ENCODE measurements around the gene SRSF8.
"Not testable (repeated sequence)": the region's sequence is repeated elsewhere in the genome, so short reads cannot be mapped to it uniquely, and the experiment has no call there.

The SRSF8 gene

GRCh38 chr11:95066716-95067038, at the start of gene SRSF8:
SRSF8 (plus strand) TSS chr11:95066919; CDS start chr11:95067227, 308 bp downstream.
- no peak for DNase-seq

DNA sequence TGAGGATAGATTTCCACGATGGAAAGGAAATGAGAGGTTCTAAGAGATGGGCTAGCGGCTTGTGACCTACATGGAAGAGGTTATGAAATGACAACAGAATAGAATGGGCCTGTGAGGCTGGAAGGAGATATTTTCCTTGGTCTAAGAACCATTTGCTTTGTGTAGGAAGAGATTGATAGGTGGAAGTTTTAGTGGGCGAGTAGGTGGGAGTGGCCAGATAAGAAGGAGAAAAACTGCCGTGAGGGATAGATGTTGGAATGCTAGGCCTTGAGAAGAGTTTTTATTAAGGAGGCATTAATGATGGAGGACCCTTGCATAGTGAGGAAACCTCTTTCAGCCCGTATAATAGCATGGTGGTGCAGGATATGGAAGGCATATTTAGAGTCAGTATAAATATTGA, 45.3 kb upstream of the SRSF8 start:
- DNase-seq, result not testable (repeated sequence)

DNA sequence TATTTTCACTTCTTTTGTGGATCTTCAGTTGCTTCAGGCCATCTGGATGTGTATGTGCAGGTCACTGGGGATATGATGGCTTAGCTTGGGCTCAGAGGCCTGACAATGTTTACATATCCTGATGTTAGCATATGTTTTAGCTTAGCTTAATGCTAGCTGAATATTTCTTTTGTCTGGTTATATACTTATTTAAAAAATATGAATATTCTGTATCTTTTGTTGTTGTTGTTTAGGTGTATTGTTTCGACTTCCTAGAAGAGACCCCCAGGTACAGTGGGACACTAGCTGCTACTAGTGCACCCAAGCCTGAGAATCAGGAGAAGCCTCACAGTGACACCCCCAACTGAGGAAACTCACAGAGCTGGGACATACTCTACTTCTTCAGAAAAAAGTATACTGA, 41.8 kb upstream of the SRSF8 start, which contains the start of gene KDM4E:
TSS of gene KDM4E (plus strand) at position 301 of the 400 bp plus-strand sequence. CDS start 300 bp downstream, outside the sequence.
- DNase-seq, result no peak

DNA sequence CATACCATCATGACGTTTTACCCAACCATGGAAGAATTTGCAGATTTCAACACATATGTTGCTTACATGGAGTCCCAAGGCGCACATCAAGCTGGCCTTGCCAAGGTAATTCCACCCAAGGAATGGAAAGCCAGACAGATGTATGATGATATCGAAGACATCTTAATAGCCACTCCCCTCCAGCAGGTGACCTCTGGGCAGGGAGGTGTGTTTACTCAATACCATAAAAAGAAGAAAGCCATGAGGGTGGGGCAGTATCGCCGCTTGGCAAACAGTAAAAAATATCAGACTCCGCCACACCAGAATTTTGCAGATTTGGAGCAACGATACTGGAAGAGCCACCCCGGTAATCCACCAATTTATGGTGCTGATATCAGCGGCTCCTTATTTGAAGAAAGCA, 41.1 kb upstream of the SRSF8 start:
- not testable (repeated sequence) for DNase-seq

DNA sequence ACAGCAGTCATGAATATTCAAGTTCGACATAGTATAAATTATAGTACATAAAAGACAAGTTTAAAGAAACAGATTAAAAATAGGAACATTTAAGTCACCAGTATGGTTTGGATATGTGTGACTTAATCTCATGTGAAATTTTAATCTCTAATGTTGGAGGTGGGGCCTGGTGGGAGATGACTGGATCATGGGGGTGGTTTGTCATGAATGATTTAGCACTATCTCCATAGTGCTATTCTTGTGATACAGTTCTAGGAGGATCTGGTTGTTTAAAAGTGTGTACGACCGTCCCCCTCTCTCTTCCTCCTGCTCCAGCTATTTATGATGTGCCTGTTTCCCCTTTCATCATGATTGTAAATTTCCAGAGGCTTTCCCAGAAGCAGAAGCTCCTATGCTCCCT, 38.4 kb upstream of the SRSF8 start:
- DNase-seq, result no peak

GRCh38 chr11:95033051-95033450, 33.7 kb upstream of the SRSF8 start:
- no peak for DNase-seq

GRCh38 chr11:95035316-95035715, 31.4 kb upstream of the SRSF8 start:
- no peak for DNase-seq

GRCh38 chr11:95037356-95038035, 29.2 kb upstream of the SRSF8 start:
- DNase-seq, result peak; percentile 15

GRCh38 chr11:95042239-95042638, 24.5 kb upstream of the SRSF8 start:
- DNase-seq, result no peak

- no peak for DNase-seq
Observed at GRCh38 chr11:95042906-95043305, 23.8 kb upstream of the SRSF8 start.

DNA sequence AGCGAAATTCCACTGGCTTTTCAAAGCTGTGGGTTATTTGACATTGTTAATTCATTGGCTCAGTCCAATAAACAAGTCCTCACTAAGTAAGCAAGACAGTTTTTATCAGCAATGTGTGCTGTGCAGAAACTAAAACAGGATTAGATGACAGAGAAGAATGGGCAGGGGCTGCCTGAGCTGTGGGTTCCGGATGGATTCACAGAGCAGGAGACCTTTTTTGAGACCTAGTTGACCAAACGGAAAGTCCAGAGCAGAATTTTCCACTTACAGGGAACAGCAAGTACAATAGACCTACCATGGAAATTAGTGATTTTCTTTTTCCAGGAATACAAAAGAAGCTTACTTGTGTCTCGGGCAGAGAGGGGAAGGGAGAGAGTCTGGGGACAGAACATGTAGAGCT, 22.7 kb upstream of the SRSF8 start:
- DNase-seq, result no peak

DNA sequence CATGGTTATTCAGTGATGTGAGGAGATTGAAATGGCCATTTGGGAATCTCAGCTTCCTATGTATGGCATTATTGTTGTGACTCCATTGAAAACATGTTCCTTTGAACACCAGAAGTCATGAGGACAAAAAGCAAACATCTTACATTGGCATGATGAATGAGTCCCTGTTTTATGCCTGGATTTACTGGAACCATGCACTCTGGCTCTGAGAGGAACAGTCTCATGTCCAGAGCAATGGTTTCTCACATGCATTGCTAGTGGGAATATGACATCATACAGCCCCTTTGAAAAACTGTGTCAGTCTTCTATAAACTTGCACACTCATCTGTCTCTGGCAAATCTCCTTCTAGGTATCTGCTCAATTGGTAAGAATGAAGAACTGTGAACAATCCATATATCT, 20.9 kb upstream of the SRSF8 start:
- no peak for DNase-seq

DNA sequence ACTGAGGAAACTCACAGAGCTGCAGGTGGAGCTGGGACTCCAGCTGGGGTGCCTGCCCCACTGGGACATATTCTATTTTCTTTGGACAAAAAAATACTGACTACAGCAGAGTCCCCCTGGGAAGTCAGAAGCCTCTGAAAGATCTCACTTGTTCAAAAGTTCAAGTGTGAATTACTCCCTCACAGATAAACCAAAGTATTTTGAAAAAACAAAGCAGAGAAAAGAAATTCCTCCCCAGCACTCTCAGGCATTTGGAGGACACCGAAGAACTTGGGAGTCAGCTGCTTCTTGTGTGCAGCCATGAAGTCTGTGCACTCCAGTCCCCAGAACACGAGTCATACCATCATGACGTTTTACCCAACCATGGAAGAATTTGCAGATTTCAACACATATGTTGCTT, 17.6 kb upstream of the SRSF8 start, which contains the start of gene KDM4F:
TSS of gene KDM4F (plus strand) at position 301 of the 400 bp plus-strand sequence.
- not testable (repeated sequence) for DNase-seq

DNA sequence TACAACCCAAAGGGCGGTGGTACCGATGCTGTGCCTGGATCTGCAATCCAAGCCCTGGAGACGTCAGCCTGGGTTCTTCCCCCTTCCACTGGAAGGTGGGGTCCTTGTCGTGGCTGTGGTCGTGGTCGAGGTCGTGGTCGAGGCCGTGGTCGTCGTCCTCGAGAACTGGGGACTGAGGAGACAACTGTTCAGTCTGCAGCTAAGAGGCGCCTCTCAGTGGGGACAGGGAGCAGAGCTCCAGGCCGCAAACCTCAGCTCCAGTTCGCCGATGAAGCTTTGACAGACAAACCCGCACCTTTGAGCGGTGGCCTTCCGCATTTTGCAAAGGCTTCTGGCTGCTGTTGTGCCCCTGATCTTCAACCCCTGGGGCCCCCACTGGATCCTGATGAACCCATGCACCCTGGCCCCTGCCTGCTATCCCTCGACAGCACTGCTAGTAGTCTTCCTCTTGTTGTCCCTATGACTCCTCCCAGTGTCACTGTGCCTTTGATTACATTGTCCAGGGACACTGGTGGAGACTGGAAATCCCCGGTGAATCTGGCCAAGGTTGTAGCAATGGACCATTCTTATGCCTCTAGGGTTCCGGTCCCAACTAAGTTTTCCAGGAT, 16.0 kb upstream of the SRSF8 start:
- no peak for DNase-seq

GRCh38 chr11:95054356-95054755, 12.4 kb upstream of the SRSF8 start:
- no peak for DNase-seq

DNA sequence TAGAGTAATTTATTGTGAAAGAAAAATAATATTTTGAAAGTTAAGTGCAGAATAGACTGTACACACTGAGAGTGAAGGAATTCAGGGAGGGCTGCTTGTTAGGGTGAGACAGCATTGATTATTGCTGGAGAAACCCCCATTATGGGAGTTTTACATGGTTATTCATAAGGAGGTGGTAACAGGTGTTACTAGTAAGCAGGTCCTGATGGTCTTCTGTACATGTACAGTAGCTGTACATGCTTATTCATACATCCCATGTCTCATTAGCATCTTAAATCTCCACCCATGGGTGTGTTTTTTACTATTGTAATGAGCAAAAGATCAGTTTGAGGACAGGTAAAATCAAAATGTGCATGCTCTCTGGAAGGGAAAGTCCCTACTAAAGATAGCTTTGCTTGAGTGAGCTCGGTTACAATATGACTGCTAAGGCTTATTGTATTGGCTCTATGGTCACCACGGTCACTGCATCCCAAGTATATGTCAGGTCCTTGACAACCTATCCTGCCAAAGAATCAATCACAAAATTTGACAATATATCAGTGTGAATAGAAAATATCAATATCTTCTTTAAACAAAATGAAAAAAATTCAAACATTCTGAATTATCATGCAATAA, 11.3 kb upstream of the SRSF8 start:
- no peak for DNase-seq

DNA sequence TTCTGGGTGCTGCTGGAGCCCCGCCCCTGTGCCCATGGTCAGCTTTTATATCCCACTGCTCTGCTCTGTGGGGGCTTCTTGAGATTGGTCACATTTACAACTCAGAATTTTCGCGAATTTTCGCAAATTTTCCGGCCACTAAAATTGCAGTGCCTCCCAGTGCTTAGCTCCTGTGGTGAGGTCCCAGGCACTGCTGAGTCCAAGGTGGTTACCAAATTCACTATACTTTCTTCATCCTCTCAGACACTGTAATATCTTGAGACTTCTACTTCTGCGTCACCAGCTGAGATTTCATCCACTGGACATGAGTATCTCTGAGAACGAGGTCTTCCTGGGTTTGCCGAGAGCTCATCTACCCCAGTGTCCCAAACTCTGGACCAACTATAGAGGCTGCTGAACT, 8.8 kb upstream of the SRSF8 start:
- DNase-seq, result no peak

DNA sequence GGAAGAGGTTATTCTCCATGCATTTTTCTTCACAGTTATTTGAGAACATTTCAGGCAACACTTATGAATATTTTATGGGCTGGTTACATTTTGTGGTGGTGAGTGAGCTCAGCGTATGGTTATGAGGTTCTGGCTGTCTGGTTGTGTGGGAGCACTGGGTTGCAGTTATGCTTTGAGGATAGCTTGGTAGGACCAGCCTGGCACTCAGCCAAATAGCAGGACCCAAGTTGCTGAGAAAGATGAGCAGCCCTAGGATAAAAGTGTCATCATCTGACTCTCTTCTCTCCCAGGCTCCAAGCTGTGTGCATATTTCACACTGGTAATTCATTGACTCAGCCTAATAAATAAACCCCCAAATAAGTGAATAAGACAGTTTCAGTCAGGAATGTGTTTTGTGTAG, 8.1 kb upstream of the SRSF8 start:
- no peak for DNase-seq

GRCh38 chr11:95059046-95059445, 7.7 kb upstream of the SRSF8 start:
- no peak for DNase-seq

GRCh38 chr11:95065336-95065735, 1.4 kb upstream of the SRSF8 start:
- DNase-seq, result no peak

DNA sequence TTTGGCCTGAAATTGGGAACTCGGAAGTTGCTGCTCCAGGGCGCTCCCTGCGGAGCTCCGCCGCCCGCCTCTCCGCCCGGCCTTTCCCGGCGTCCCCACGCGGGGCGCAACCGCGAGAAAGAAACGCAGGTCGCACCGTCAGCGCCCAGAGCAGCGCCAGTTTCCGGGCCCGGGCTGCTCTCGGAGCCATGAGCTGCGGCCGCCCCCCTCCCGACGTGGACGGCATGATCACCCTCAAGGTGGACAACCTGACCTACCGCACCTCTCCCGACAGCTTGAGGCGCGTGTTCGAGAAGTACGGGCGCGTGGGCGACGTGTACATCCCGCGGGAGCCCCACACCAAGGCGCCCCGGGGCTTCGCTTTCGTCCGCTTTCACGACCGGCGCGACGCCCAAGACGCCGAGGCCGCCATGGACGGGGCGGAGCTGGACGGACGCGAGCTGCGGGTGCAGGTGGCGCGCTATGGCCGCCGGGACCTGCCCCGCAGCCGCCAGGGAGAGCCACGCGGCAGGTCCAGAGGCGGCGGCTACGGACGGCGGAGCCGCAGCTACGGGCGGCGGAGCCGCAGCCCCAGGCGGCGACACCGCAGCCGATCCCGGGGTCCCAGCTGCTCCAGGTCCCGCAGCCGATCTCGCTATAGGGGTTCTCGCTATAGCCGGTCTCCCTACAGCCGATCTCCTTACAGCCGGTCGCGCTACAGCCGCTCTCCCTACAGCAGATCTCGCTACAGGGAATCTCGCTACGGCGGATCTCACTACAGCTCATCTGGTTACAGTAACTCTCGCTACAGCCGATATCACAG, 521 bp downstream of the SRSF8 start:
- peak; percentile 76 for DNase-seq

GRCh38 chr11:95067841-95068219, 1.1 kb downstream of the SRSF8 start:
- DNase-seq, result no peak

- peak; percentile 91 for DNase-seq
Observed at GRCh38 chr11:95068549-95068948, 1.8 kb downstream of the SRSF8 start.

DNA sequence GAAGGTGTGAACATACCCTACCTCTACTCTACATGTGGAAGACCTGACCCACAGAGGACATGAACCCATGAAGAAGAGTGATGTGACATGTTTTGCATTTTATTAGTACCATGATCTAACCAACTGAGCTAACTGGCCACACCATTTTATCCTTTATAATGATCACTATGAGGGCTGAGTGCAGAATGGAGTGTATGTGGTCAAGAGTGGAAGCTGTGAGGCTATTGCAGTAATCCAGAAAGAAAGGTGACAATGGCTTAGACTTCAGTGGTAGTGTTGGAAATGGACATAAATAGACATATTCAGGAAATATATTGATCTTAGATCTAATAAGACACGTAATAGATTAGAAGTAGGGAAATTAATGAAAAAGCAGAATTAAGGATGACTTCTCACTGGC, 3.8 kb downstream of the SRSF8 start:
- no peak for DNase-seq
